ENCODE data around the gene MNDA. TPM values are rescaled to one million over a fixed set of nuclear protein-coding genes. Genes with fewer than 3 reads are reported as not detected.

Gene MNDA
- total and polyA plus RNA-seq, 2 of the 8 experiments (the other 6 are each of a cell fraction or from before 2014, with no cell fraction given) = not detected

GRCh38 chr1:158838660-158839059 lies 7.5 kb downstream of the MNDA start:
- no peak overlapping the region for H3K56ac ChIP-seq (replicated peaks; ENCODE audit: insufficient read length, low read depth, low read length)
- FAIRE-seq = no peak
- H3K4ac ChIP-seq (replicated peaks; ENCODE audit: insufficient read length, low read depth, low read length) = no peak overlapping the region
- peaks cover 0 to 1% of the 10 kb centered on the region in 2 experiments for H4K20me1 ChIP-seq (replicated peaks in 1 of 2; ENCODE audit: control insufficient read depth in 1 of 2, insufficient read depth in 2 of 2, low read length in 2 of 2)
- no peak overlapping the region for H3K4me3 ChIP-seq (ENCODE audit: extremely low read depth in 1 of 4, insufficient read depth in 2 of 4, low read depth in 3 of 4, low read length in 4 of 4)
- no peak overlapping the region for H3K14ac ChIP-seq (ENCODE audit: insufficient read length)
- peaks cover 0 to 1% (median 0%) of the 10 kb centered on the region in 4 experiments; a peak in 1 of 7 replicates for H3K27me3 ChIP-seq (replicated peaks in 1 of 4; ENCODE audit: control insufficient read depth in 3 of 4, extremely low read depth in 1 of 4, insufficient read depth in 3 of 4, low read length in 3 of 4)
- 0 out of 4 replicates have a peak, but pooled peaks cover 0 to 3% of the 10 kb centered on the region in 2 experiments for H3K9me3 ChIP-seq (ENCODE audit: insufficient read depth in 2 of 2, low read depth in 1 of 2, low read length in 1 of 2)
- H3K27ac ChIP-seq (ENCODE audit: low read depth, low read length) = no peak overlapping the region
- H2AK5ac ChIP-seq (ENCODE audit: low read depth, low read length) = no peak overlapping the region
- H4K91ac ChIP-seq (replicated peaks; ENCODE audit: insufficient read length, low read length) = no peak overlapping the region
- H3K23ac ChIP-seq (ENCODE audit: insufficient read length) = no peak overlapping the region
- no peak overlapping the region for H2AFZ ChIP-seq (ENCODE audit: low read length)
- H2BK20ac ChIP-seq (ENCODE audit: low read length) = no peak overlapping the region
- no peak overlapping the region for H2BK12ac ChIP-seq (ENCODE audit: low read depth, low read length)
- H3K4me2 ChIP-seq (ENCODE audit: insufficient read depth in 1 of 2, low read depth in 2 of 2, low read length in 2 of 2) = no peak overlapping the region
- H4K8ac ChIP-seq (ENCODE audit: extremely low read depth, insufficient read depth, low read length) = no peak overlapping the region
- H2BK120ac ChIP-seq (replicated peaks; ENCODE audit: low read depth, low read length) = no peak overlapping the region
- H3K79me1 ChIP-seq (ENCODE audit: low read depth, low read length) = no peaks in the 10 kb centered on the region
- H2BK5ac ChIP-seq (ENCODE audit: low read depth, low read length) = no peak overlapping the region
- no peaks in the 10 kb centered on the region for H3K79me2 ChIP-seq (ENCODE audit: control insufficient read depth in 1 of 2, insufficient read depth in 2 of 2, low read length in 2 of 2)
- no peak overlapping the region for H3K18ac ChIP-seq (ENCODE audit: extremely low read depth, low read length)
- ChIA-PET CTCF (ENCODE audit: partially characterized antibody) (no interaction called here), POLR2A (ENCODE audit: partially characterized antibody) (interaction anchor here (1.2 kb wide), 1 partner anchor 14 kb away, joined by 3 read pairs; no protein-coding TSS in a partner anchor)
- no peaks in the 10 kb centered on the region for H3K36me3 ChIP-seq (ENCODE audit: control insufficient read depth in 2 of 4, insufficient read depth in 4 of 4, low read length in 3 of 4)
- no peak overlapping the region for H4K5ac ChIP-seq (ENCODE audit: insufficient read length, low read depth, low read length)
- no peak for DNase-seq (ENCODE audit: low read depth in 1 of 2, low spot score in 2 of 2)
- H3K23me2 ChIP-seq (ENCODE audit: low read depth, low read length) = no peaks in the 10 kb centered on the region
- no peak overlapping the region for H3K9ac ChIP-seq (replicated peaks in 1 of 4; ENCODE audit: extremely low read depth in 1 of 4, low read depth in 3 of 4, low read length in 3 of 4)
- no peaks in the 10 kb centered on the region for H3K4me1 ChIP-seq (replicated peaks in 1 of 4; ENCODE audit: control insufficient read depth in 3 of 4, insufficient read depth in 4 of 4, low read length in 3 of 4)
- no peak overlapping the region for H2BK15ac ChIP-seq (ENCODE audit: low read length)
- TF ChIP-seq RNF2 (IDR thresholded peaks at IDR 0.05; ENCODE audit: borderline replicate concordance, low read depth, low read length, missing control alignments, poor library complexity, severe bottlenecking) = no peak
- TF ChIP-seq, protein P1, sequence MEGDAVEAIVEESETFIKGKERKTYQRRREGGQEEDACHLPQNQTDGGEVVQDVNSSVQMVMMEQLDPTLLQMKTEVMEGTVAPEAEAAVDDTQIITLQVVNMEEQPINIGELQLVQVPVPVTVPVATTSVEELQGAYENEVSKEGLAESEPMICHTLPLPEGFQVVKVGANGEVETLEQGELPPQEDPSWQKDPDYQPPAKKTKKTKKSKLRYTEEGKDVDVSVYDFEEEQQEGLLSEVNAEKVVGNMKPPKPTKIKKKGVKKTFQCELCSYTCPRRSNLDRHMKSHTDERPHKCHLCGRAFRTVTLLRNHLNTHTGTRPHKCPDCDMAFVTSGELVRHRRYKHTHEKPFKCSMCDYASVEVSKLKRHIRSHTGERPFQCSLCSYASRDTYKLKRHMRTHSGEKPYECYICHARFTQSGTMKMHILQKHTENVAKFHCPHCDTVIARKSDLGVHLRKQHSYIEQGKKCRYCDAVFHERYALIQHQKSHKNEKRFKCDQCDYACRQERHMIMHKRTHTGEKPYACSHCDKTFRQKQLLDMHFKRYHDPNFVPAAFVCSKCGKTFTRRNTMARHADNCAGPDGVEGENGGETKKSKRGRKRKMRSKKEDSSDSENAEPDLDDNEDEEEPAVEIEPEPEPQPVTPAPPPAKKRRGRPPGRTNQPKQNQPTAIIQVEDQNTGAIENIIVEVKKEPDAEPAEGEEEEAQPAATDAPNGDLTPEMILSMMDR (IDR thresholded peaks at IDR 0.05; ENCODE audit: control extremely low read depth in 1 of 3, insufficient read depth in 1 of 3, low read depth in 1 of 3, low read length in 3 of 3) = no peak
- TF ChIP-seq ATF3 (IDR thresholded peaks at IDR 0.05; ENCODE audit: insufficient read depth, low read depth, low read length) = no peak
- TF ChIP-seq TAF1 (IDR thresholded peaks at IDR 0.05; ENCODE audit: low read depth, low read length) = no peak
- no peak for TF ChIP-seq ATF2 (IDR thresholded peaks at IDR 0.05; ENCODE audit: low read length)
- no peak for TF ChIP-seq POU5F1 (IDR thresholded peaks at IDR 0.05; ENCODE audit: low read depth, low read length)
- no peak for TF ChIP-seq RBBP5 (IDR thresholded peaks at IDR 0.05; ENCODE audit: borderline replicate concordance, low read depth, low read length)
- no peak for TF ChIP-seq CHD1 (IDR thresholded peaks at IDR 0.05; ENCODE audit: low read depth, low read length)
- no peak for TF ChIP-seq JUN (IDR thresholded peaks at IDR 0.05; ENCODE audit: low read depth, low read length)
- no peak for TF ChIP-seq GTF2F1 (IDR thresholded peaks at IDR 0.05; ENCODE audit: borderline replicate concordance, low read depth, low read length)
